Astrocyte of the hippocampus (primary cell): Measurements from ENCODE around the gene SLC19A1.

Source experiments
- DNase-seq: peaks from one replicate; pipeline ENCODE4 v3.0.0; 2011; ENCODE audit warnings: low read depth, low spot score

The SLC19A1 gene

GRCh38 chr21:45542242-45542666 lies at the start of gene SLC19A1:
SLC19A1 (minus strand) TSS chr21:45542440; CDS start chr21:45537959, 4,481 bp downstream.
- DNase-seq: peak; percentile 84

- no peak for DNase-seq
Observed at GRCh38 chr21:45591619-45592207, 49.5 kb upstream of the SLC19A1 start.

GRCh38 chr21:45590726-45591618 lies 48.7 kb upstream of the SLC19A1 start:
- no peak for DNase-seq

- DNase-seq: peak; percentile 51
Observed at GRCh38 chr21:45590246-45590725, 48.0 kb upstream of the SLC19A1 start.

- DNase-seq: no peak
Observed at GRCh38 chr21:45589686-45590245, 47.5 kb upstream of the SLC19A1 start.

GRCh38 chr21:45588871-45589491 lies 46.7 kb upstream of the SLC19A1 start:
- DNase-seq: no peak

GRCh38 chr21:45588086-45588825 lies 46.0 kb upstream of the SLC19A1 start:
- no peak for DNase-seq

GRCh38 chr21:45586289-45586858 lies 44.1 kb upstream of the SLC19A1 start:
- no peak for DNase-seq

GRCh38 chr21:45584786-45585185 lies 42.5 kb upstream of the SLC19A1 start:
- DNase-seq: no peak

GRCh38 chr21:45583831-45584509 lies 41.7 kb upstream of the SLC19A1 start:
- no peak for DNase-seq

GRCh38 chr21:45582128-45582527 lies 39.9 kb upstream of the SLC19A1 start:
- DNase-seq: no peak

GRCh38 chr21:45581322-45581712 lies 39.1 kb upstream of the SLC19A1 start:
- no peak for DNase-seq

GRCh38 chr21:45580576-45581321 lies 38.5 kb upstream of the SLC19A1 start:
- DNase-seq: no peak

GRCh38 chr21:45580181-45580575 lies 37.9 kb upstream of the SLC19A1 start:
- DNase-seq: no peak

GRCh38 chr21:45579383-45580180 lies 37.3 kb upstream of the SLC19A1 start:
- no peak for DNase-seq

- no peak for DNase-seq
Observed at GRCh38 chr21:45578811-45579381, 36.7 kb upstream of the SLC19A1 start.

GRCh38 chr21:45578176-45578801 lies 36.0 kb upstream of the SLC19A1 start:
- no peak for DNase-seq

GRCh38 chr21:45577801-45578175 lies 35.5 kb upstream of the SLC19A1 start:
- DNase-seq: no peak
